NT2/D1 (cell line): ENCODE measurements around the gene TAS2R5.

Experiments used
- DNase-seq: peaks from one replicate; pipeline ENCODE4 v3.0.0-alpha.2; 2011; ENCODE audit warnings: low read depth, low spot score
- H3K27me3 ChIP-seq: 2 replicates; pipeline ENCODE4 v1.6.0; 2011; ENCODE audit warnings: mild to moderate bottlenecking; ENCODE audit not compliant: insufficient read length, insufficient read depth
- H3K36me3 ChIP-seq: 2 replicates; pipeline ENCODE4 v1.6.1; 2011; ENCODE audit warnings: mild to moderate bottlenecking, low read length, mixed read lengths; ENCODE audit not compliant: insufficient read depth, insufficient read length
- H3K4me1 ChIP-seq: 2 replicates; pipeline ENCODE4 v1.5.1; 2011; ENCODE audit not compliant: insufficient read depth, insufficient read length
- H3K4me3 ChIP-seq: 2 replicates; pipeline ENCODE4 v1.5.1; 2011; ENCODE audit warnings: low read depth; ENCODE audit not compliant: insufficient read length
- H3K9ac ChIP-seq: 2 replicates; pipeline ENCODE4 v1.6.0; 2011; ENCODE audit warnings: low read depth; ENCODE audit not compliant: insufficient read length
- H3K9me3 ChIP-seq: 2 replicates; pipeline ENCODE4 v1.5.1; 2011; ENCODE audit warnings: mild to moderate bottlenecking, low read length; ENCODE audit not compliant: insufficient read depth
- SUZ12 ChIP-seq: IDR thresholded peaks from 2 replicates; pipeline ENCODE4 v1.6.1; 2011; ENCODE audit not compliant: insufficient read length, insufficient read depth; ENCODE audit errors: extremely low read depth
- YY1 ChIP-seq: IDR thresholded peaks from 2 replicates; pipeline ENCODE4 v1.6.1; 2011; ENCODE audit not compliant: insufficient read length, insufficient read depth
- ZNF274 ChIP-seq: IDR thresholded peaks from 2 replicates; pipeline ENCODE4 v1.6.1; 2011; ENCODE audit warnings: mild to moderate bottlenecking, low read depth, low read length

The TAS2R5 gene

DNA sequence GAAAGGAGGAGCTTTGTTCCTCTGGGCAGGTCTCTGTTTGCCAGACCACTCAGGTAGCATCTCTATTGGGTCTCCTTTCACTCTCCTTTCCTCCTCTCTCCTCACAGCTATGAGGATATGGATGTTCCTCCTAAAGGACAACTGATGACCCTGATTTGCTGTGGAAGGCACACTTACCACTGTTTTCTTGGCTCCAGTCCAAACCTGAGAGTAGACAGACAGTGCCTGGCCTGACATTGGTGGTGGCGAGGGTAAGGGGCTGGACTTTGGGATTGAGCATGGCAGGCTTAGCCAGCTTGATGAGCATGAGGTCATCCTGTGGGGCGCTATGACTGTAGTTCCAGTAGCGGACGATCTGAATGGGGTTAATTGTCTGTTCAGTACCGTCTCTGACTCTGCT, 47.7 kb downstream of the TAS2R5 start:
- Histone ChIP-seq H3K9me3 (no peaks in the 10 kb centered on the region), H3K27me3 (no peaks in the 10 kb centered on the region), H3K9ac (no peak overlapping the region), H3K36me3 (no peaks in the 10 kb centered on the region), H3K4me3 (no peak overlapping the region), H3K4me1 (no peaks in the 10 kb centered on the region)
- TF ChIP-seq ZNF274, result no peak
- TF ChIP-seq YY1, result no peak
- no peak for TF ChIP-seq SUZ12
- no peak for DNase-seq

GRCh38 chr7:141838581-141838980, 48.6 kb downstream of the TAS2R5 start:
- H3K27me3 ChIP-seq, result no peaks in the 10 kb centered on the region
- H3K9me3 ChIP-seq, result no peaks in the 10 kb centered on the region
- no peak overlapping the region for H3K9ac ChIP-seq
- DNase-seq, result no peak
- no peak for TF ChIP-seq ZNF274
- no peak for TF ChIP-seq YY1
- no peak for TF ChIP-seq SUZ12
- no peak overlapping the region for H3K4me3 ChIP-seq
- H3K36me3 ChIP-seq, result no peaks in the 10 kb centered on the region
- H3K4me1 ChIP-seq, result no peaks in the 10 kb centered on the region

DNA sequence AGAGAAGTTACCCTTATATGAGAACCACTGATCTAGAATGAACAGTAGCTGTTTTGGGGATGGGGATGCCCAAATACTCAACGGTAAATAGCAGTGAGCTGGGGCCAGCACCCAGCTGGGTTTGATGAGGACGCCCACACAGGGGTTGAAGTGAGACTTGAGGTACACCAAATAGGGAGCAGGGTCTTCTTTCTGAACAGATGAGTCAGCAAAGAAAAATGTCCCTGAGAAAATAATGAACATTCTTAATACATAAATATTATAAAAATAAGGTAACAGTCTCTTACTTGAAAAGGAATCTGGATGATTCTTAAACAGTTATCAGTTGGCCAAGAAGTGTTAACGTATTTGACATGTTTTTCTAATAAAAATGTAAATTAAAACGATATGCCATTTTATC, 49.2 kb downstream of the TAS2R5 start:
- Histone ChIP-seq H3K4me1 (no peaks in the 10 kb centered on the region), H3K9me3 (no peaks in the 10 kb centered on the region), H3K4me3 (no peak overlapping the region), H3K36me3 (no peaks in the 10 kb centered on the region), H3K27me3 (no peaks in the 10 kb centered on the region), H3K9ac (no peak overlapping the region)
- TF ChIP-seq SUZ12 (no peak), ZNF274 (no peak), YY1 (no peak)
- no peak for DNase-seq

- H3K9ac ChIP-seq, result no peak overlapping the region
- DNase-seq, result no peak
- no peaks in the 10 kb centered on the region for H3K36me3 ChIP-seq
- H3K9me3 ChIP-seq, result no peaks in the 10 kb centered on the region
- TF ChIP-seq ZNF274, result no peak
- no peak for TF ChIP-seq SUZ12
- no peak for TF ChIP-seq YY1
- H3K4me1 ChIP-seq, result no peaks in the 10 kb centered on the region
- H3K4me3 ChIP-seq, result no peak overlapping the region
- no peaks in the 10 kb centered on the region for H3K27me3 ChIP-seq
These were observed 50.7 kb downstream of the TAS2R5 start for GRCh38 chr7:141840708-141841107.
